Glutamatergic neuron (in vitro differentiated cells): ENCODE data around the gene STOML3. TPM values are rescaled to one million over a fixed set of nuclear protein-coding genes. Genes with fewer than 3 reads are reported as not detected.

Source experiments
- DNase-seq: peaks from one replicate; pipeline ENCODE4 v3.0.0; 2022
- H3K27ac Mint-ChIP-seq: one replicate; pipeline ENCODE4 v1.8.0; 2020; ENCODE audit warnings: mild to moderate bottlenecking, mixed read lengths, inconsistent platforms; ENCODE audit not compliant: unreplicated experiment
- H3K27me3 Mint-ChIP-seq: one replicate; pipeline ENCODE4 v1.8.0; 2020; ENCODE audit warnings: mild to moderate bottlenecking, moderate library complexity, mixed read lengths, inconsistent platforms; ENCODE audit not compliant: unreplicated experiment
- H3K36me3 Mint-ChIP-seq: one replicate; pipeline ENCODE4 v1.8.0; 2020; ENCODE audit warnings: mild to moderate bottlenecking, mixed read lengths, inconsistent platforms; ENCODE audit not compliant: unreplicated experiment
- H3K4me1 Mint-ChIP-seq: one replicate; pipeline ENCODE4 v1.8.0; 2020; ENCODE audit warnings: mild to moderate bottlenecking, low read depth, mixed read lengths, inconsistent platforms; ENCODE audit not compliant: unreplicated experiment
- H3K4me3 Mint-ChIP-seq: one replicate; pipeline ENCODE4 v1.8.0; 2020; ENCODE audit warnings: mild to moderate bottlenecking, mixed read lengths, inconsistent platforms; ENCODE audit not compliant: unreplicated experiment
- H3K9me3 Mint-ChIP-seq: one replicate; pipeline ENCODE4 v1.8.0; 2020; ENCODE audit warnings: mild to moderate bottlenecking, moderate library complexity, mixed read lengths, inconsistent platforms; ENCODE audit not compliant: unreplicated experiment
- CTCF ChIP-seq: fragments of 200-600 bp; sonication (generic); IDR thresholded peaks from one replicate; pipeline ENCODE4 v1.5.0; 2021; ENCODE audit not compliant: partially characterized antibody, unreplicated experiment
- total RNA-seq: library from RNA; stranded (reverse); fragmentation: NEBNext Ultra II Directional; extraction: Animal tissue kit (Norgen Biotek cat#: 25700); gene quantifications from one replicate; pipeline ENCODE4 v1.2.1, GENCODE V29; 2021; ENCODE audit not compliant: unreplicated experiment

The STOML3 gene
- total RNA-seq, 1 donor from 2014 or later: not detected

- peaks cover 7% of the 10 kb centered on the region for H3K36me3 Mint-ChIP-seq
- peaks cover 2% of the 10 kb centered on the region for H3K9me3 Mint-ChIP-seq
- DNase-seq: no peak
- no peaks in the 10 kb centered on the region for H3K4me1 Mint-ChIP-seq
- H3K27me3 Mint-ChIP-seq: no peaks in the 10 kb centered on the region
- H3K4me3 Mint-ChIP-seq: no peak overlapping the region
- TF ChIP-seq CTCF: no peak
- H3K27ac Mint-ChIP-seq: no peak overlapping the region
These were observed 32.6 kb downstream of the STOML3 start for GRCh38 chr13:38957794-38958592.

- H3K4me3 Mint-ChIP-seq: no peak overlapping the region
- H3K27ac Mint-ChIP-seq: no peak overlapping the region
- peaks cover 2% of the 10 kb centered on the region for H3K9me3 Mint-ChIP-seq
- H3K4me1 Mint-ChIP-seq: peaks cover 2% of the 10 kb centered on the region
- no peak for DNase-seq
- no peak for TF ChIP-seq CTCF
- peaks cover 7% of the 10 kb centered on the region for H3K36me3 Mint-ChIP-seq
- no peaks in the 10 kb centered on the region for H3K27me3 Mint-ChIP-seq
These were observed 35.8 kb downstream of the STOML3 start for GRCh38 chr13:38954844-38955243.

GRCh38 chr13:38954291-38954690 lies 36.3 kb downstream of the STOML3 start:
- no peak overlapping the region for H3K4me3 Mint-ChIP-seq
- H3K36me3 Mint-ChIP-seq: peaks cover 7% of the 10 kb centered on the region
- peaks cover 2% of the 10 kb centered on the region for H3K4me1 Mint-ChIP-seq
- peaks cover 5% of the 10 kb centered on the region for H3K9me3 Mint-ChIP-seq
- no peak overlapping the region for H3K27ac Mint-ChIP-seq
- DNase-seq: no peak
- no peak for TF ChIP-seq CTCF
- no peaks in the 10 kb centered on the region for H3K27me3 Mint-ChIP-seq

- Mint-ChIP-seq H3K27ac (no peak overlapping the region), H3K9me3 (peaks cover 6% of the 10 kb centered on the region), H3K4me3 (no peak overlapping the region), H3K4me1 (peaks cover 9% of the 10 kb centered on the region), H3K27me3 (no peaks in the 10 kb centered on the region), H3K36me3 (no peaks in the 10 kb centered on the region)
- no peak for DNase-seq
- no peak for TF ChIP-seq CTCF
These were observed 37.8 kb downstream of the STOML3 start for GRCh38 chr13:38952827-38953226.

- H3K36me3 Mint-ChIP-seq: no peaks in the 10 kb centered on the region
- H3K4me1 Mint-ChIP-seq: peaks cover 20% of the 10 kb centered on the region
- no peak for TF ChIP-seq CTCF
- no peak for DNase-seq
- H3K4me3 Mint-ChIP-seq: no peak overlapping the region
- no peaks in the 10 kb centered on the region for H3K27me3 Mint-ChIP-seq
- H3K27ac Mint-ChIP-seq: no peak overlapping the region
- peaks cover 6% of the 10 kb centered on the region for H3K9me3 Mint-ChIP-seq
These were observed 38.9 kb downstream of the STOML3 start for GRCh38 chr13:38951525-38952313.
